ENCODE measurements around the gene NTM. TPM values are rescaled to one million over a fixed set of nuclear protein-coding genes. Genes with fewer than 3 reads are reported as not detected.

The NTM gene
- total and polyA plus RNA-seq, 9 donors = 0.16 to 8.5 (median 0.55) TPM; not detected in 3

DNA sequence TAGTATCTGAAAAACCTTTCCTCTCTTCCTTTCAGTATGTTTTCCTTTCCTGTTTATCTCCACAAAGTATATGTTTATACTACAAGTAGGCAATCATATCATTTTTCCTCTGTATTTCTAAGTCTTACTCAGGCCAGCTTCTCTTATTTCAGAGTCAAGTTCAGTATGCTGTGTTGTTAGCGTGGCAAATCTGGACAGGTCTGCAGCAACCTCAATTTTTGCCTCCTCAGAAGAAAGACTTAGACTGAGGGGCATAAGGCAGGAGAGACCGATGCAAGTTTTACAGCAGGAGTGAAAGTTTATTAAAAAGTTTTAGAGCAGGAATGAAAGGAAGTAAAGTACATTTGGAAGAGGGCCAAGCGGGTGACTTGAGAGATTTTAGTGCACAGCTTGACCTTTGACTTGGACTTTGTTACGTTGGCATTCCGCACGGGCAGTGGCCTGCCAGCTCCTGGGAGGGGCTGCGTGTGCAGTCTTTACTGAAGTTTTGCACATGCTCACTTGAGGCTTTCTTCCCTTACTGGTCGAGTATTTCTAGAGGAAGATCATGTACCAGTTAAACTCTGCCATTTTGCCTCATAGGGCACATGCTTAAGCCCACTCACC, 343.2 kb downstream of the NTM start:
- no peak for DNase-seq
- TF ChIP-seq POLR2A (IDR thresholded peaks at IDR 0.05) (no peak), EP300 (IDR thresholded peaks at IDR 0.05) (no peak)
- TF ChIP-seq, protein P1, sequence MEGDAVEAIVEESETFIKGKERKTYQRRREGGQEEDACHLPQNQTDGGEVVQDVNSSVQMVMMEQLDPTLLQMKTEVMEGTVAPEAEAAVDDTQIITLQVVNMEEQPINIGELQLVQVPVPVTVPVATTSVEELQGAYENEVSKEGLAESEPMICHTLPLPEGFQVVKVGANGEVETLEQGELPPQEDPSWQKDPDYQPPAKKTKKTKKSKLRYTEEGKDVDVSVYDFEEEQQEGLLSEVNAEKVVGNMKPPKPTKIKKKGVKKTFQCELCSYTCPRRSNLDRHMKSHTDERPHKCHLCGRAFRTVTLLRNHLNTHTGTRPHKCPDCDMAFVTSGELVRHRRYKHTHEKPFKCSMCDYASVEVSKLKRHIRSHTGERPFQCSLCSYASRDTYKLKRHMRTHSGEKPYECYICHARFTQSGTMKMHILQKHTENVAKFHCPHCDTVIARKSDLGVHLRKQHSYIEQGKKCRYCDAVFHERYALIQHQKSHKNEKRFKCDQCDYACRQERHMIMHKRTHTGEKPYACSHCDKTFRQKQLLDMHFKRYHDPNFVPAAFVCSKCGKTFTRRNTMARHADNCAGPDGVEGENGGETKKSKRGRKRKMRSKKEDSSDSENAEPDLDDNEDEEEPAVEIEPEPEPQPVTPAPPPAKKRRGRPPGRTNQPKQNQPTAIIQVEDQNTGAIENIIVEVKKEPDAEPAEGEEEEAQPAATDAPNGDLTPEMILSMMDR (IDR thresholded peaks at IDR 0.05) = no peak
- Histone ChIP-seq H3K4me3 (no peak overlapping the region), H3K36me3 (no peaks in the 10 kb centered on the region), H3K27ac (no peak overlapping the region), H3K27me3 (no peaks in the 10 kb centered on the region), H3K9me3 (no peaks in the 10 kb centered on the region), H3K4me1 (ENCODE audit: insufficient read depth) (no peaks in the 10 kb centered on the region)
- 82 to 85% (median 84%) methylated on average over 8 of the region's 8 CpGs for WGBS, 3 donors
- intact Hi-C loops (cut with DNase I) = no loop called here

GRCh38 chr11:131717616-131718015, 347.2 kb downstream of the NTM start:
- H3K9me3 ChIP-seq = no peaks in the 10 kb centered on the region
- DNase-seq = no peak
- TF ChIP-seq POLR2A (IDR thresholded peaks at IDR 0.05) = no peak
- TF ChIP-seq EP300 (IDR thresholded peaks at IDR 0.05) = no peak
- TF ChIP-seq, protein P1 (IDR thresholded peaks at IDR 0.05) = no peak
- H3K27me3 ChIP-seq = no peaks in the 10 kb centered on the region
- H3K4me1 ChIP-seq (ENCODE audit: insufficient read depth) = no peaks in the 10 kb centered on the region
- no peak overlapping the region for H3K27ac ChIP-seq
- intact Hi-C loops (cut with DNase I) = no loop called here
- H3K4me3 ChIP-seq = no peak overlapping the region
- 46 to 68% (median 66%) methylated on average over 2 of the region's 2 CpGs for WGBS, 3 donors
- no peaks in the 10 kb centered on the region for H3K36me3 ChIP-seq

- WGBS, 3 donors = 69 to 88% (median 74%) methylated on average over 8 of the region's 8 CpGs
- Histone ChIP-seq H3K4me1 (ENCODE audit: insufficient read depth) (no peaks in the 10 kb centered on the region), H3K27ac (no peak overlapping the region), H3K4me3 (no peak overlapping the region), H3K9me3 (no peaks in the 10 kb centered on the region), H3K27me3 (no peaks in the 10 kb centered on the region), H3K36me3 (no peaks in the 10 kb centered on the region)
- DNase-seq = no peak
- TF ChIP-seq POLR2A (IDR thresholded peaks at IDR 0.05) (no peak), EP300 (IDR thresholded peaks at IDR 0.05) (no peak)
- TF ChIP-seq, protein P1 (IDR thresholded peaks at IDR 0.05) = no peak
- intact Hi-C loops (cut with DNase I) = no loop called here
These were observed 352.7 kb downstream of the NTM start for GRCh38 chr11:131723088-131723487.

GRCh38 chr11:131724436-131724975, 354.1 kb downstream of the NTM start:
- TF ChIP-seq, protein P1 (IDR thresholded peaks at IDR 0.05) = no peak
- TF ChIP-seq POLR2A (IDR thresholded peaks at IDR 0.05) (no peak), EP300 (IDR thresholded peaks at IDR 0.05) (no peak)
- Histone ChIP-seq H3K4me3 (no peak overlapping the region), H3K4me1 (ENCODE audit: insufficient read depth) (no peaks in the 10 kb centered on the region), H3K9me3 (no peaks in the 10 kb centered on the region), H3K27ac (no peak overlapping the region), H3K27me3 (no peaks in the 10 kb centered on the region), H3K36me3 (no peaks in the 10 kb centered on the region)
- intact Hi-C loops (cut with DNase I) = no loop called here
- DNase-seq = no peak
- WGBS, 3 donors = 59% methylated on average over 10 of the region's 10 CpGs
